GM12873 (cell line): Measurements from ENCODE around the gene GRID2IP.

Source experiments
- CTCF ChIP-seq: IDR thresholded peaks from 2 replicates; pipeline ENCODE4 v1.5.1; 2012; ENCODE audit warnings: low read depth, mild to moderate bottlenecking, moderate library complexity, low read length, control low read depth; ENCODE audit not compliant: insufficient read depth; ENCODE audit errors: missing control alignments

GRID2IP gene

GRCh38 chr7:6578114-6579084 is 27.1 kb upstream of the GRID2IP start:
- TF ChIP-seq CTCF, result no peak

GRCh38 chr7:6577369-6578113 is 26.3 kb upstream of the GRID2IP start, which contains the start of gene ZDHHC4:
Gene ZDHHC4, plus strand, starts transcription at chr7:6577454. Its CDS starts 3,108 bp downstream, at chr7:6580562.
- no peak for TF ChIP-seq CTCF

- no peak for TF ChIP-seq CTCF
Measured at GRCh38 chr7:6576024-6576866, 25.0 kb upstream of the GRID2IP start.

GRCh38 chr7:6575281-6576023 is 24.2 kb upstream of the GRID2IP start:
- no peak for TF ChIP-seq CTCF

- no peak for TF ChIP-seq CTCF
Measured at GRCh38 chr7:6571160-6571779, 20.0 kb upstream of the GRID2IP start.

- no peak for TF ChIP-seq CTCF
Measured at GRCh38 chr7:6567886-6568285, 16.6 kb upstream of the GRID2IP start.
